ENCODE results near the gene FRMPD1. TPM values are rescaled to one million over a fixed set of nuclear protein-coding genes. Genes with fewer than 3 reads are reported as not detected.
A peak's percentile ranks its signal among the peaks of the same experiment; 100 is the strongest.
"Not testable (repeated sequence)": the region's sequence is repeated elsewhere in the genome, so short reads cannot be mapped to it uniquely, and the experiment has no call there.

Gene FRMPD1
- total RNA-seq (under 1 TPM; 0.06 to 0.25 TPM), polyA plus RNA-seq (under 1 TPM in 1 of 2 donors, not detected in 1; 0.06 TPM)
- long read RNA-seq, donor 1: 0 reads
- long read RNA-seq, donor 2: 0 reads
- long read RNA-seq, donor 3: 0 reads
- long read RNA-seq, donor 4: 0 reads
- long read RNA-seq, donor 5: 0 reads

- TF ChIP-seq CTCF (IDR thresholded peaks at IDR 0.05; ENCODE audit: control extremely low read depth, extremely low read depth): no peak
- 1 to 2% methylated on average over 59 to 73 of the region's 73 CpGs for WGBS, 2 donors
- peaks cover 0 to 63% (median 45%) of the 10 kb centered on the region in 3 donors for H3K27me3 ChIP-seq (ENCODE audit: control insufficient read depth in 3 of 3, insufficient read depth in 3 of 3, low read length in 2 of 3)
Observed at GRCh38 chr9:37650873-37651768, at the start of gene FRMPD1. TSS of gene FRMPD1 (plus strand) at chr9:37650954. CDS start at chr9:37692642, 41,688 bp downstream.

GRCh38 chr9:37602061-37602460, 48.7 kb upstream of the FRMPD1 start:
- not testable (repeated sequence) for DNase-seq; H3K36me3 ChIP-seq (ENCODE audit: control insufficient read depth in 4 of 4, insufficient read depth in 4 of 4, low read length in 4 of 4); H3K4me3 ChIP-seq; H3K9me3 ChIP-seq (ENCODE audit: control insufficient read depth in 4 of 4, insufficient read depth in 3 of 4, low read length in 3 of 4); H3K4me1 ChIP-seq (ENCODE audit: control insufficient read depth in 5 of 5, insufficient read depth in 5 of 5, low read length in 5 of 5); ATAC-seq (ENCODE audit: insufficient read depth, low FRiP score); H3K27ac ChIP-seq (ENCODE audit: low read depth in 1 of 2, low read length in 1 of 2); H3K9ac ChIP-seq (ENCODE audit: insufficient read depth in 1 of 2, low read length in 2 of 2)
- 79 to 88% methylated on average over 4 of the region's 4 CpGs for WGBS, 2 donors
- peaks cover 0 to 11% (median 3%) of the 10 kb centered on the region in 3 donors for H3K27me3 ChIP-seq (ENCODE audit: control insufficient read depth in 3 of 3, insufficient read depth in 3 of 3, low read length in 2 of 3)

More at GRCh38 chr9:37650873-37651768, at the start of gene FRMPD1:
- DNase-seq: peak in 2 of 3 donors; percentile 58 to 69
- Histone ChIP-seq H3K9me3 (ENCODE audit: control insufficient read depth in 4 of 4, insufficient read depth in 3 of 4, low read length in 3 of 4) (peaks cover 0 to 2% (median 0%) of the 10 kb centered on the region in 4 donors), H3K36me3 (ENCODE audit: control insufficient read depth in 4 of 4, insufficient read depth in 4 of 4, low read length in 4 of 4) (no peaks in the 10 kb centered on the region), H3K9ac (ENCODE audit: insufficient read depth in 1 of 2, low read length in 2 of 2) (no peak within 1 kb of the TSS), H3K4me3 (peak within 1 kb of the TSS; percentile 45), H3K27ac (ENCODE audit: low read depth in 1 of 2, low read length in 1 of 2) (no peak within 1 kb of the TSS), H3K4me1 (ENCODE audit: control insufficient read depth in 5 of 5, insufficient read depth in 5 of 5, low read length in 5 of 5) (peaks cover 0 to 8% (median 0%) of the 10 kb centered on the region in 5 donors)
- peak; percentile 93 for ATAC-seq (ENCODE audit: insufficient read depth, low FRiP score)

- no peak for TF ChIP-seq CTCF (IDR thresholded peaks at IDR 0.05; ENCODE audit: control extremely low read depth, extremely low read depth)
- WGBS, 2 donors: 62 to 81% methylated on average over 5 of the region's 5 CpGs
- H3K36me3 ChIP-seq (ENCODE audit: control insufficient read depth in 4 of 4, insufficient read depth in 4 of 4, low read length in 4 of 4): no peaks in the 10 kb centered on the region
Observed at GRCh38 chr9:37602817-37603216, 47.9 kb upstream of the FRMPD1 start.

GRCh38 chr9:37604296-37604695, 46.5 kb upstream of the FRMPD1 start:
- H3K36me3 ChIP-seq (ENCODE audit: control insufficient read depth in 4 of 4, insufficient read depth in 4 of 4, low read length in 4 of 4): no peaks in the 10 kb centered on the region
- 71 to 72% methylated on average over 1 of the region's 1 CpG for WGBS, 2 donors
- no peaks in the 10 kb centered on the region for H3K9me3 ChIP-seq (ENCODE audit: control insufficient read depth in 4 of 4, insufficient read depth in 3 of 4, low read length in 3 of 4)
- peaks cover 0 to 2% (median 0%) of the 10 kb centered on the region in 5 donors for H3K4me1 ChIP-seq (ENCODE audit: control insufficient read depth in 5 of 5, insufficient read depth in 5 of 5, low read length in 5 of 5)
- no peak for DNase-seq
- H3K27me3 ChIP-seq (ENCODE audit: control insufficient read depth in 3 of 3, insufficient read depth in 3 of 3, low read length in 2 of 3): peaks cover 0 to 13% (median 3%) of the 10 kb centered on the region in 3 donors
- H3K27ac ChIP-seq (ENCODE audit: low read depth in 1 of 2, low read length in 1 of 2): no peak overlapping the region
- ATAC-seq (ENCODE audit: insufficient read depth, low FRiP score): no peak
- TF ChIP-seq CTCF (IDR thresholded peaks at IDR 0.05; ENCODE audit: control extremely low read depth, extremely low read depth): no peak
- no peak overlapping the region for H3K4me3 ChIP-seq
- H3K9ac ChIP-seq (ENCODE audit: insufficient read depth in 1 of 2, low read length in 2 of 2): no peak overlapping the region

More at GRCh38 chr9:37602817-37603216, 47.9 kb upstream of the FRMPD1 start:
- Histone ChIP-seq H3K27me3 (ENCODE audit: control insufficient read depth in 3 of 3, insufficient read depth in 3 of 3, low read length in 2 of 3) (peaks cover 0 to 9% (median 3%) of the 10 kb centered on the region in 3 donors), H3K27ac (ENCODE audit: low read depth in 1 of 2, low read length in 1 of 2) (no peak overlapping the region), H3K4me1 (ENCODE audit: control insufficient read depth in 5 of 5, insufficient read depth in 5 of 5, low read length in 5 of 5) (peaks cover 0 to 2% (median 0%) of the 10 kb centered on the region in 5 donors), H3K4me3 (no peak overlapping the region), H3K9me3 (ENCODE audit: control insufficient read depth in 4 of 4, insufficient read depth in 3 of 4, low read length in 3 of 4) (no peaks in the 10 kb centered on the region), H3K9ac (ENCODE audit: insufficient read depth in 1 of 2, low read length in 2 of 2) (no peak overlapping the region)
- ATAC-seq (ENCODE audit: insufficient read depth, low FRiP score): no peak
- DNase-seq: no peak
